GM08714 (cell line): ENCODE results near the gene TOGARAM1.

ENCODE experiments used
- H3K4me3 ChIP-seq: fragments of 200-500 bp; sonication (Bioruptor generic); 2 replicates; pipeline ENCODE4 v1.5.1; 2014; ENCODE audit warnings: mild to moderate bottlenecking, low read length, inconsistent platforms
- ZNF274 ChIP-seq: IDR thresholded peaks from 2 replicates; pipeline ENCODE4 v1.6.1; 2012; ENCODE audit warnings: mild to moderate bottlenecking, low read depth, low read length

TOGARAM1 gene

DNA sequence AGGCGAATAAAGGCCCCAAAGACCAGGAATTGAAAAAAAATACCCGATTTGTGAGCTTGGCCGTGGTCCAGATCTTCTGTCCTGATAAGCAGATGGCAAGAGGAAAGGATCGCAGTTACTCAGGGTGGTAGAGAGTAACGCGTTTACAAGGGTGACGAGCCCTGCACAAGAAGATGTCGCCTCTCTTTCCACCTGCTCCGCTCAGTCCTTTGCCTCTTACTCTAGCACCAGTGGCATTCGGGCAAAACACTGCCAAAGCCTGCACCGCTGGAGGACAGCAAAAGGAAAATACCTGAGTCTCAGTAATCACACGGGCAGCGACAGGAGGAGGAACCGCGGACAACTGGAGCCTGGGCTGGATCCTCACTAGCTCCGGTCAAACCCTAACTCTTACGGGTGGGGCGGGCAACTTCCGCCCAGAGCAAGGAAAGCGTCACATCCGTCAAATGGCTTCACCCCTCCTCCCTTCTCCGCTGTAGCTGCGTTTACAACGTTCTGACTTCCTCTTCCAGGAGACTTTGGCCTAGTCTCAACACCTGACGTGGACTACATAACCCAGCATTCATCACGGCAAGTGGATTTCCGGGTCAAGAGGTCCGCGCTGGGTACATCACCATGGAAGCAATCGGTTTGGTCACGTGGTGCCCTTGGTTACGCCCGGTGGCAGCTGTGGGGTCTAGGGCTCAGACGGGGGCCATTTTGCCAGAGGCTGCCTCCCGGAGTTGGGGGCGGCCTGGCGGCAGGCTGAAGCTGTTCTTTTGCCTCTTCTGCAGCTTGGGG is at the start of gene TOGARAM1, which contains the start of gene KLHL28:
TOGARAM1 (plus strand) TSS at position 637 of the 780 bp plus-strand sequence. CDS start 232 bp downstream, outside the sequence.
KLHL28 (minus strand) TSS at position 394 of the 780 bp plus-strand sequence. CDS start 16,019 bp downstream, outside the sequence.
- peak within 1 kb of the TSS; percentile 90 for H3K4me3 ChIP-seq
- no peak for TF ChIP-seq ZNF274

GRCh38 chr14:44914849-44915248 is 47.1 kb upstream of the TOGARAM1 start:
- no peak for TF ChIP-seq ZNF274

GRCh38 chr14:44928793-44929192 is 33.2 kb upstream of the TOGARAM1 start:
- no peak overlapping the region for H3K4me3 ChIP-seq
- no peak for TF ChIP-seq ZNF274

More at GRCh38 chr14:44914849-44915248, 47.1 kb upstream of the TOGARAM1 start:
- H3K4me3 ChIP-seq, result no peak overlapping the region

GRCh38 chr14:44935155-44935554 is 26.8 kb upstream of the TOGARAM1 start:
- TF ChIP-seq ZNF274, result no peak
- H3K4me3 ChIP-seq, result no peak overlapping the region

- no peak overlapping the region for H3K4me3 ChIP-seq
- TF ChIP-seq ZNF274, result no peak
These were observed 24.4 kb upstream of the TOGARAM1 start for GRCh38 chr14:44937547-44937946.

GRCh38 chr14:44940211-44940610 is 21.8 kb upstream of the TOGARAM1 start:
- TF ChIP-seq ZNF274, result no peak

DNA sequence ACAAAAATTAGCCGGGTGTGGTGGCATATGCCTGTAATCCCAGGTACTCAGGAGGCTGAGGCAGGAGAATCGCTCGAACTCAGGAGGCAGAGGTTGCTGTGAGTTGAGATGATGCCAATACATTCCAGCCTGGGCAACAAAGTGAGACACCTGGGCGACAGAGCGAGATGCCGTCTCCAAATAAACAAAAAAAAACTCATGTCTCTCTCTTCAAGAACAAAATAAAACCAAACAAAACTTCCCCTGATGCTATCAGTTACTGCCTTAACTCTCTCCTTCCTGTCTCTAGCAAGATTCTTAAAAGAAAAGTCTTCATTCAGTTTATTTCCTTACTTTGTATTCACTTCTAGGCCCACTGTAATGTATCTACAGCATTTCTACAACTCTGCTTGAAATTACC is 21.0 kb upstream of the TOGARAM1 start:
- TF ChIP-seq ZNF274, result no peak

More at GRCh38 chr14:44940211-44940610, 21.8 kb upstream of the TOGARAM1 start:
- H3K4me3 ChIP-seq, result no peak overlapping the region

GRCh38 chr14:44941591-44941990 is 20.4 kb upstream of the TOGARAM1 start:
- no peak for TF ChIP-seq ZNF274
- no peak overlapping the region for H3K4me3 ChIP-seq

More for the DNA sequence above, 21.0 kb upstream of the TOGARAM1 start:
- H3K4me3 ChIP-seq, result no peak overlapping the region

- no peak overlapping the region for H3K4me3 ChIP-seq
- no peak for TF ChIP-seq ZNF274
These were observed 19.6 kb upstream of the TOGARAM1 start for GRCh38 chr14:44942436-44942835.

DNA sequence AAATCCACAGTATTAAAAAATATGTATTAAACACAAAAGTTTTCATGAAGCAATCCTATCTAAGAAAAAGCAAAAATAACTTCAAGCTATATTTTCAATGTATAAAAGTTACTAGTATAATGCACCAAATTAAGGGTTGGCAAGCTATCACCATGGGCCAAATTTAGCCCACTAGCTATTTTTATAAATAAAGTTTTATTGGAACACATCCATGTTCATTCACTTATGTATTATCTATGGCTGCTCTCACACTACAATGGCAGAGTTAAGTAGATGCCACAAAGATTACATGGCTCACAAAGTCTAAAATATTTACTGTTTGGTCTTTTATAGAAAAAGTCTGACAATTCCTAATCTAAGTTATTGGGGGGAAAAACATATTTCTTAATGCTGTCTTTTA is 17.9 kb upstream of the TOGARAM1 start:
- no peak for TF ChIP-seq ZNF274
- no peak overlapping the region for H3K4me3 ChIP-seq

DNA sequence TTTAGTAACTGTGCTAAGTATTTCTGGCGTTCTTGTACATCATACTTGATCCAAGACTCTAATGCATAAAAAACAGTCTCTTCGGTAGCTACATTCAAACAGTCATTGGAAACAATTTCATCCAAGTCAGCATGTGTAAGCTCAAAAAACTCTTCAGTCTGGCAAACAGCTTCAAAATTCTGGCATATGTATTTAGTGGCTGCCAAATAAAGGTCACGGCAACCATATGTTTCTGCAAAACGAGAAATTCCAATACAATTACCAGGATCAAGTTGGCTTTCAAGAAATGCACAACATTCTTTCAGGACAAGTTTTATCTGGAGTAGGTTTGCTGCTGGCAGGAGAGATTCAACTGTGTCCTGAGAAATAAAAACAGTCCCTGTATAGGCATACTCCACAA is 16.7 kb upstream of the TOGARAM1 start:
- TF ChIP-seq ZNF274, result no peak
- H3K4me3 ChIP-seq, result no peak overlapping the region

DNA sequence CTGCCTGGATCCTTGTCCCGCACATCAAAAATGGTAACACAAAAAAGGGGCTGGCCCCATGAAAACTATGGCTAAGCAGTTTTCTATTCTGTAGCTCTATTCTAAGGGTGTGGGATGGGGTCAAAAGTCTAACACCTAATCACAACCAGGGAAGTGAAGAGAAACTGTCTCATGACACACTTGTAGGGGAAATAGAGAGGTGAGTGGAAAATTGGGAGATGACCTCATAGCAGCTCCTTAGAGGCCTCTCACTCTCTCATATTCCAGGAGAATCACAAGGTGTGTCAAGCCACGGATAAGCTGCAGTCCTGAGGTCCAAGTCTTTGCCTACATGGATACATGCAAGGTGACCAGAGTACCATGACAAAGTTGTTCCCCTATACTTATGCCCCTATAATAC is 10.9 kb upstream of the TOGARAM1 start:
- no peak overlapping the region for H3K4me3 ChIP-seq
- TF ChIP-seq ZNF274, result no peak

DNA sequence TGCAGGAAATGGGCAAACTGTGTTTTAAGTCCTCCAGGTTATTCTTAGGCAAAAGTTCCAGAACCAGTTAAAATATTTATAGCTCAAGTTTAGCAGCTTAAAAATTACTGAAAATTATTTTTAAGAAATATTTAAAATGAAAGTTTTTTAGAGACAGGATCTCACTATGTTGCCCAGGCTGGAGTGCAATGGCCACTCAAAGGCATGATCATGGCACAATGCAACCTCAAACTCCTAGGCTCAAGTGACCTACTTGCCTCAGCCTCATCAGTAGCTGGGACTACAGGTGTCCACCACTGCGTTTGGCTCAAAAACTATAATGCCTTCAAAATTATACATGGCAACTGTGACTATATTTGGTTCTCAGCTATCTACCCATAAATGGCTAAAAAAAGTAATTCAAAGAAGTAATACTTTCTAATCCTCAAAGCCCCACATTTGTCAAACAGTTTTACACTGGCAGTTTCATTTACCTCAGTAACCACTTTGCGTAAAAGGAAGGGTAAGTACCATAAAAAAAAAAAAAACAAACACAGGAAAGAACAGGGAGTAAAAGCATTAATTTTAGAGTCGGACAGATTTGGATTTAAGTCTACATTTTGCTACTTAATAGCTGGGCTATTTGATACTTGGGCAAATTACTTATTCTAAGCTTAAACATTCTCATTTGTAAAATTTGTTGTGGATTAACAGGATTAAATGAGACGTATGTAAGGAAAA is 9.4 kb upstream of the TOGARAM1 start:
- no peak for TF ChIP-seq ZNF274
- no peak overlapping the region; the same call in 1 of the 2 replicates for H3K4me3 ChIP-seq

GRCh38 chr14:44954750-44955149 is 7.2 kb upstream of the TOGARAM1 start:
- H3K4me3 ChIP-seq, result no peak overlapping the region
- TF ChIP-seq ZNF274, result no peak

- no peak for TF ChIP-seq ZNF274
- no peak overlapping the region for H3K4me3 ChIP-seq
These were observed 6.5 kb upstream of the TOGARAM1 start for GRCh38 chr14:44955528-44955927.
